Uterus (tissue), 2 donors: ENCODE results near the gene RAD51B.

Experiments
- CTCF ChIP-seq, 4 experiments: fragments of 200-600 bp in 2 of 4; fragments of 450-650 bp in 2 of 4; sonication (generic) in 2 of 4; IDR thresholded peaks; one replicate each; pipeline ENCODE4 v1.5.1; 2016 to 2019; ENCODE audit warnings: antibody characterized with exemption in 4 of 4, mild to moderate bottlenecking in 2 of 4, moderate library complexity in 1 of 4
- POLR2A ChIP-seq, 2 donors: fragments of 450-650 bp; IDR thresholded peaks; one replicate each; pipeline ENCODE4 v1.6.1; 2016; ENCODE audit warnings: antibody characterized with exemption in 2 of 2, mild to moderate bottlenecking in 1 of 2, moderate library complexity in 1 of 2

GRCh38 chr14:68727315-68728047 is 907.9 kb downstream of the RAD51B start:
- no peak for TF ChIP-seq CTCF (IDR thresholded peaks at IDR 0.05)
- no peak for TF ChIP-seq POLR2A (IDR thresholded peaks at IDR 0.05)
